ENCODE measurements around the gene ALX4.

DNA sequence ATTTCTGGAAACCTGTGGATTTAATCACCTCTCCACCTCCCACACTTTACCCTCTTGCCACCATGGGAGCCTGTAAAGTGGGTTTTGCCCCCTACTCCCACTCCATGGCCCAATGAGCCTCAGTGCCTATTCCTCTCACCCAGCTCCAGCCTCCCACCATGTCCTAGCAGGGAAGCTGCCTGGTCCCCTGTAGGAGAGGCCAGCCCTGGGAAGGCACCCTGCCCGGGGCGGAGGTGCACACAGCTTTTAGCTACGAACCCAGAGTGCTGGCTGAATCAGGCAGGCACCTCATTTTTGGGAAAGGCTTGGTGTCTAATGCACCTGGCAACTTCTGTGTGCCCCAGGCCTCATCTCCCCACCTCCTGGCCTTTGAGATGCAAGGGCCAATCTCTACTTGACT is 35.8 kb upstream of the ALX4 start:
- TF ChIP-seq, protein P1, sequence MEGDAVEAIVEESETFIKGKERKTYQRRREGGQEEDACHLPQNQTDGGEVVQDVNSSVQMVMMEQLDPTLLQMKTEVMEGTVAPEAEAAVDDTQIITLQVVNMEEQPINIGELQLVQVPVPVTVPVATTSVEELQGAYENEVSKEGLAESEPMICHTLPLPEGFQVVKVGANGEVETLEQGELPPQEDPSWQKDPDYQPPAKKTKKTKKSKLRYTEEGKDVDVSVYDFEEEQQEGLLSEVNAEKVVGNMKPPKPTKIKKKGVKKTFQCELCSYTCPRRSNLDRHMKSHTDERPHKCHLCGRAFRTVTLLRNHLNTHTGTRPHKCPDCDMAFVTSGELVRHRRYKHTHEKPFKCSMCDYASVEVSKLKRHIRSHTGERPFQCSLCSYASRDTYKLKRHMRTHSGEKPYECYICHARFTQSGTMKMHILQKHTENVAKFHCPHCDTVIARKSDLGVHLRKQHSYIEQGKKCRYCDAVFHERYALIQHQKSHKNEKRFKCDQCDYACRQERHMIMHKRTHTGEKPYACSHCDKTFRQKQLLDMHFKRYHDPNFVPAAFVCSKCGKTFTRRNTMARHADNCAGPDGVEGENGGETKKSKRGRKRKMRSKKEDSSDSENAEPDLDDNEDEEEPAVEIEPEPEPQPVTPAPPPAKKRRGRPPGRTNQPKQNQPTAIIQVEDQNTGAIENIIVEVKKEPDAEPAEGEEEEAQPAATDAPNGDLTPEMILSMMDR (IDR thresholded peaks at IDR 0.05) = no peak
- no peak for TF ChIP-seq EZH2 (IDR thresholded peaks at IDR 0.05; ENCODE audit: borderline replicate concordance, insufficient read depth, low read depth, low read length, poor library complexity, severe bottlenecking)
